Activated T-cell treated with anti-CD3 and anti-CD28 coated beads, Interleukin-2, amount 50 U/mL, for 4 hours (primary cell): ENCODE results near the gene ZBTB40. TPM values are rescaled to one million over a fixed set of nuclear protein-coding genes. Genes with fewer than 3 reads are reported as not detected.

Experiments used
- ATAC-seq, 2 donors: fragments of 200-7000 bp; cut with Tn5 transposase; one replicate each; pipeline ENCODE4 v1.10.0; 2021
- DNase-seq: peaks from one replicate; pipeline ENCODE4 v3.0.0-alpha.2; 2020
- H3K27me3 Mint-ChIP-seq: one replicate; pipeline ENCODE4 v1.8.0; 2021; ENCODE audit warnings: low read depth, mixed read lengths
- H3K36me3 Mint-ChIP-seq: one replicate; pipeline ENCODE4 v1.8.0; 2022; ENCODE audit warnings: mixed read lengths; ENCODE audit not compliant: insufficient read depth
- H3K4me1 Mint-ChIP-seq: one replicate; pipeline ENCODE4 v1.8.0; 2021; ENCODE audit warnings: low read depth, mixed read lengths
- H3K4me3 Mint-ChIP-seq: one replicate; pipeline ENCODE4 v1.8.0; 2021; ENCODE audit warnings: mild to moderate bottlenecking, moderate library complexity, mixed read lengths
- H3K9me3 Mint-ChIP-seq: one replicate; pipeline ENCODE4 v1.8.0; 2021; ENCODE audit warnings: mixed read lengths
- total RNA-seq, 3 donors: library from RNA; stranded (reverse); gene quantifications; one replicate each; pipeline ENCODE4 v1.2.1, GENCODE V29; 2021

Gene ZBTB40
- total RNA-seq, 3 donors from 2014 or later, result 21.4 to 24.8 (median 24.5) TPM

GRCh38 chr1:22444856-22445255, 6.8 kb upstream of the ZBTB40 start:
- peaks cover 19% of the 10 kb centered on the region for H3K9me3 Mint-ChIP-seq
- peaks cover 18% of the 10 kb centered on the region for H3K27me3 Mint-ChIP-seq
- H3K4me3 Mint-ChIP-seq, result no peak overlapping the region
- peaks cover 2% of the 10 kb centered on the region for H3K36me3 Mint-ChIP-seq
- ATAC-seq (no peak), DNase-seq (no peak)
- H3K4me1 Mint-ChIP-seq, result no peaks in the 10 kb centered on the region

- Mint-ChIP-seq H3K36me3 (peaks cover 2% of the 10 kb centered on the region), H3K27me3 (peaks cover 15% of the 10 kb centered on the region)
- no peak for ATAC-seq
Observed at GRCh38 chr1:22447621-22448111, 4.0 kb upstream of the ZBTB40 start.

DNA sequence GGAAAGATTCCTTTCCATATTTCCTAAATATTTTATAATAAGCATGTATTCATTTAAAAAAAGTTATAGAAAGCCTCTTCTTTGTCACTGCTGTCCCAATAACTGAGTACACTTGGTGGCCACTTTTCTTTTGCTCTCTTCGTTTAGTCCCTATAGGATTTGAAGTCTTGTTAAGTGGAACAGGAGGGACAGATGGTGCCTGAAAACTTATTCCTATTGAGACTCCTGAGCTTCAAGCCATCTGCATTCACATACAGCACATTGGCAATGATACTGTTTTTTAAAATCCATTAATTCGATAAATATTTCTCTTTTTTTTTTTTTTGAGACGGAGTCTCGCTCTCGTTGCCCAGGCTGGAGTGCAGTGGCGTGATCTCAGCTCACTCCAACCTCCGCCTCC, 2.0 kb upstream of the ZBTB40 start:
- H3K4me3 Mint-ChIP-seq, result no peak overlapping the region
- H3K36me3 Mint-ChIP-seq, result peaks cover 4% of the 10 kb centered on the region
- peaks cover 6% of the 10 kb centered on the region for H3K27me3 Mint-ChIP-seq
- peaks cover 28% of the 10 kb centered on the region for H3K4me1 Mint-ChIP-seq
- ATAC-seq (no peak), DNase-seq (no peak)
- no peaks in the 10 kb centered on the region for H3K9me3 Mint-ChIP-seq

More at GRCh38 chr1:22447621-22448111, 4.0 kb upstream of the ZBTB40 start:
- DNase-seq, result no peak
- no peak overlapping the region for H3K4me3 Mint-ChIP-seq
- no peaks in the 10 kb centered on the region for H3K9me3 Mint-ChIP-seq
- H3K4me1 Mint-ChIP-seq, result peaks cover 12% of the 10 kb centered on the region

DNA sequence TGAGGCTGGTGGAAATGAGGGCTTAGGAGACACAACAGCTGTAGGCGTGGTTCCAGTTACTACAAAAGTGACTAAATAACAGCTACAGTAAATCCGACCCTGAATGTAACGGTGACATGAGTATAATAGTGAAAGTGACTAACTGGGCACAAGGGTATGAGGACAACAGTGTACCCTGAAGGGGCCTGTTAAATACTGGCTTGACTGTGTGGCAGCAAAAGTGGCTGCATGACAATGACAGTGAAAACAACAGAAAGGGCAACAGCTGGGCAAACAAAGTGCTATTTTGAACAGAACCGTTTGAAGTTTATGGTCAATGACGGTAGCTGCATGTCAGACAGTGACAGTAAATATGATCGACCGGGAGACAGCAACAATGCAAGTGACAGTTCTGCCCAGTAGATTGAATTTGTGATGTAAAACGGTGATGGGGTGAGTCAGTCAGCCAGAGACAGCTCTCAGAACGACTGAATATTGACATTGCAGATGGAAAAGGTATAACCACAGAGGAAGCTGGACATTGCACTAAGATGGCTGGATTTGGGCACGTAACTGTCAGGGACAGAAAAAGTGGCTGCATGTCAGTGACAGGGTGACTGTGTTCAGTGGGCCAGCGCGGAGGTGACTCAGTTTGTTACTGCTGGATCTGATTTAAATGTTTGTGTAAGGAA, 1.2 kb upstream of the ZBTB40 start:
- H3K36me3 Mint-ChIP-seq, result peaks cover 4% of the 10 kb centered on the region
- no peaks in the 10 kb centered on the region for H3K27me3 Mint-ChIP-seq
- H3K4me1 Mint-ChIP-seq, result peaks cover 32% of the 10 kb centered on the region
- ATAC-seq (no peak), DNase-seq (no peak)
- peak overlapping the region; percentile 98 for H3K4me3 Mint-ChIP-seq
- H3K9me3 Mint-ChIP-seq, result no peaks in the 10 kb centered on the region

- DNase-seq (no peak), ATAC-seq (peak; percentile 23 to 25)
- Mint-ChIP-seq H3K9me3 (no peaks in the 10 kb centered on the region), H3K27me3 (no peaks in the 10 kb centered on the region), H3K4me1 (peaks cover 40% of the 10 kb centered on the region), H3K36me3 (peaks cover 4% of the 10 kb centered on the region), H3K4me3 (peak overlapping the region; percentile 98)
Observed at GRCh38 chr1:22452481-22452957, 868 bp downstream of the ZBTB40 start.

DNA sequence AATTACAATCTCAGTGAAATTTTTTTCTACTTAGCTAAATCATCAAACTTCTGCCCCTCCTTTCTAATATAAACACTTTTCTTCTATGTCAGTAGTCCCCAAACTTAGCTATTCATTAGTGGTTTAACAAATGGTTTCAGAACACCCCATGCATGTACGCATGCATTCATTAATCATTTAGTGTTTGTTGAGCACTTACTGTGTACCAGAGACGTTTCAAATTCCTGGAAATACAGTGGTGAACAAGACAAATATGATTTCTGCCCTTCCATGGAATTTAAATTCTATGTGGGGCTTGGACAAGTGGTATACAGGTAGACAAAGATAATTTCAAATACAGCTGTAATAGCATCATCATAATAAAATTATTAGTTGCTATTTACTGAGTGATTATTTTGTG, 1.5 kb downstream of the ZBTB40 start:
- ATAC-seq (no peak), DNase-seq (no peak)
- peak overlapping the region; percentile 98 for H3K4me3 Mint-ChIP-seq
- H3K27me3 Mint-ChIP-seq, result no peaks in the 10 kb centered on the region
- no peaks in the 10 kb centered on the region for H3K9me3 Mint-ChIP-seq
- peaks cover 45% of the 10 kb centered on the region for H3K4me1 Mint-ChIP-seq
- H3K36me3 Mint-ChIP-seq, result peaks cover 6% of the 10 kb centered on the region

GRCh38 chr1:22454476-22455056, 2.9 kb downstream of the ZBTB40 start:
- Mint-ChIP-seq H3K27me3 (no peaks in the 10 kb centered on the region), H3K4me3 (no peak overlapping the region), H3K4me1 (peaks cover 50% of the 10 kb centered on the region), H3K9me3 (no peaks in the 10 kb centered on the region), H3K36me3 (peaks cover 8% of the 10 kb centered on the region)
- no peak for DNase-seq
- no peak for ATAC-seq

GRCh38 chr1:22457345-22457744, 5.7 kb downstream of the ZBTB40 start:
- ATAC-seq (no peak), DNase-seq (no peak)

DNA sequence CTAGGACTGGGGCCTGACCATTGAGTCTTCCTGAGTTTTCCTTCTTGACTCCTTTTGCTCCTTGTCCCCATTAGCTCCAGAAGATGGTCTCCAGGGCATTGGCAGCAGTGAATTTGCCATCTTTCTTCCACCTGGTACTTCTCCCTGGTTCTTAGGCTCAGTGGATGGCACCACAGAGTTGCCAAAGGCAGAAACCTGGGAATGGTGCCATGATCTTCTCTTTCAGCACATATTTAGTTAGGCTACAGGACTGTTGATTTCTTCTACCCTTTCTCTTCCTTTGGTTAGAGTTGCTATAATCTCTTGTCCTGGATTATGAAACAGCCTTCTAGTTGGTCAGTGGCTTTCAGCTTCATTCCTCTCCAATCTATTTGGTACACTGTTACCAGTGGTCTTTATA, 6.2 kb downstream of the ZBTB40 start:
- H3K4me1 Mint-ChIP-seq, result peaks cover 59% of the 10 kb centered on the region
- H3K9me3 Mint-ChIP-seq, result no peaks in the 10 kb centered on the region

More at GRCh38 chr1:22457345-22457744, 5.7 kb downstream of the ZBTB40 start:
- Mint-ChIP-seq H3K9me3 (no peaks in the 10 kb centered on the region), H3K4me1 (peaks cover 62% of the 10 kb centered on the region), H3K36me3 (peaks cover 8% of the 10 kb centered on the region), H3K4me3 (no peak overlapping the region), H3K27me3 (no peaks in the 10 kb centered on the region)

GRCh38 chr1:22461100-22461499, 9.4 kb downstream of the ZBTB40 start:
- Mint-ChIP-seq H3K9me3 (peaks cover 5% of the 10 kb centered on the region), H3K27me3 (no peaks in the 10 kb centered on the region), H3K4me1 (peaks cover 50% of the 10 kb centered on the region), H3K36me3 (peaks cover 6% of the 10 kb centered on the region), H3K4me3 (no peak overlapping the region)
- ATAC-seq (no peak), DNase-seq (no peak)

More for the DNA sequence above, 6.2 kb downstream of the ZBTB40 start:
- ATAC-seq, result no peak
- no peak overlapping the region for H3K4me3 Mint-ChIP-seq
- peaks cover 6% of the 10 kb centered on the region for H3K36me3 Mint-ChIP-seq
- no peak for DNase-seq
- H3K27me3 Mint-ChIP-seq, result no peaks in the 10 kb centered on the region

DNA sequence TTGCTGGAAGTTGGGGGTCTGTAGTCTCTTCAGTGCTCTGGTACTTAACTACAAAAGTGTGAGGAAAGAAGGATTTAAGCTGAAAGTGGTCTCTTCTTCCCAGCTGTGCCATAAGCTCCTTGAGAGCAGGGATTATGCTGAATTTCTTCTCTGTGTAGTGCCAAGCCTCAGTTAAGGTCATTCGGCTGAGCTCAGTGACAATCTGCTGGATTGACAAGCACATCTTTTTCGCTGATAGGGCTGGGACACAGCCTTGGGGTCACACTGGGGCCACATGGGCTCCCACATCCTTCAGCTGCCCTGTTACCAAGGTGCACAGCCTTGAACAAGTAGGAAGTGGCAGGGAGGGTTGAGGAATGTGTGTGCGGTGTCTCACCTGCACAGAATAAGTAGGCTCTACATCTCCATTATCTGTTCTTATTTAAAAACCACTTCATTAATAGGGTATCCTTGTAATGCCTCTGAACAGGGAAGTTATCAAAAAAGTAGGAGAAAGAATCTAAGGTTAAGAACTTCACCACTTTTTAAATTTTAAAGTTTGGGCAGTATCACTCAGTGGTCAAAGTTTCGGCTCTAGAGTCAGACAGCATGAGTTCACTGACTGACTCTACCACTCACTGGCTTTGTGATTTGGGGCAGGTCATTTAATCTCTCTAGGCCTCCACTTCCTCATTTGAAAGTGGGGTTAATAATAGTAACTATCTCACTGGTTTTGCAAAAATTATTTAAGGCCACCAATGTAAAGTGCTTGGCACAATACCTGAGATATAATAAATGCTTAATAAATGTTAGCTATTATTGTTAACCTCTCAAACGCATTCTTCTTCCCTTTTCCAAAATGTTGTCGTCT, 10.3 kb downstream of the ZBTB40 start:
- no peak overlapping the region for H3K4me3 Mint-ChIP-seq
- H3K27me3 Mint-ChIP-seq, result no peaks in the 10 kb centered on the region
- H3K9me3 Mint-ChIP-seq, result peaks cover 5% of the 10 kb centered on the region
- H3K36me3 Mint-ChIP-seq, result peaks cover 6% of the 10 kb centered on the region
- ATAC-seq (no peak), DNase-seq (no peak)
- H3K4me1 Mint-ChIP-seq, result peaks cover 48% of the 10 kb centered on the region

- Mint-ChIP-seq H3K36me3 (peaks cover 5% of the 10 kb centered on the region), H3K4me3 (no peak overlapping the region), H3K9me3 (peaks cover 5% of the 10 kb centered on the region), H3K27me3 (no peaks in the 10 kb centered on the region), H3K4me1 (peaks cover 46% of the 10 kb centered on the region)
- no peak for DNase-seq
- no peak for ATAC-seq
Observed at GRCh38 chr1:22462928-22463327, 11.3 kb downstream of the ZBTB40 start.

DNA sequence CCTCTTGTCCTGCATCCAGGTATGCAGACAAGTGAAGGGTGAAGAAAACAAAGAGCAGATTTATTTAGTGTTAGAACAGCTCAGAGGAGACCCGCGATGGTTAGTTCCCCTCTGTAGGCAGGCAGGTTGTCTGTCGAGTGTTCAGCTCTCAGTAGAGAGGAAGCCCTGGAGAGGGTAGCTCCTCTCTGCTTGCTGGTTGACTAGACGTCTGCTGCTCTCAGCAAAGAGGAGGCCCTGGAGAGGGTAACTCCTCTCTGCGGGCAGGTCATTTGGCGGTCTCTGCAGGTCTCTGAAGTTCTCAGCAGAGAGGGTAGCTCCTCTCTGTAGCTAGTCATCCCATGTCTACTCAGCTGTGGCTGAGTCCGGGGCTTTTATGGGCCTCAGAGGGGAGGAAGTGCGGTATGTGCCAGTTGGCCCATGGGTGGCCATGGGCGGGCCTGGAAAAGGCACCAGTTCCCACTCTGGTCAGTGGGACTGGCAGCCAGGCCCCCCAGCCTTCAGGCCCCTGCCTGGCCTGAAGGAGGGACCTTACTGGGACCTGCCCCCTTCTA, 13.4 kb downstream of the ZBTB40 start:
- Mint-ChIP-seq H3K27me3 (no peaks in the 10 kb centered on the region), H3K4me1 (peaks cover 46% of the 10 kb centered on the region)
- no peak for ATAC-seq

GRCh38 chr1:22465671-22466070, 14.0 kb downstream of the ZBTB40 start:
- peaks cover 47% of the 10 kb centered on the region for H3K4me1 Mint-ChIP-seq
- peaks cover 5% of the 10 kb centered on the region for H3K9me3 Mint-ChIP-seq
- ATAC-seq (no peak), DNase-seq (no peak)
- H3K27me3 Mint-ChIP-seq, result no peaks in the 10 kb centered on the region
- H3K36me3 Mint-ChIP-seq, result peaks cover 3% of the 10 kb centered on the region
- H3K4me3 Mint-ChIP-seq, result no peak overlapping the region

More for the DNA sequence above, 13.4 kb downstream of the ZBTB40 start:
- DNase-seq, result no peak
- Mint-ChIP-seq H3K4me3 (no peak overlapping the region), H3K36me3 (peaks cover 3% of the 10 kb centered on the region), H3K9me3 (peaks cover 5% of the 10 kb centered on the region)
